AG09309 (cell line): Measurements from ENCODE around the gene NFXL1.

Source experiments
- DNase-seq: peaks from one replicate; pipeline ENCODE4 v3.0.0-alpha.2; 2010; ENCODE audit warnings: low read depth
- H3K4me3 ChIP-seq: 2 replicates; pipeline ENCODE4 v1.5.1; 2011; ENCODE audit warnings: mild to moderate bottlenecking, low read depth, low read length, moderate library complexity; ENCODE audit not compliant: control insufficient read depth
- CTCF ChIP-seq: IDR thresholded peaks from 2 replicates; pipeline ENCODE4 v1.5.1; 2011; ENCODE audit warnings: mild to moderate bottlenecking, low read depth, low read length, inconsistent platforms; ENCODE audit not compliant: insufficient read depth, control insufficient read depth; ENCODE audit errors: missing control alignments

The NFXL1 gene

GRCh38 chr4:47860305-47860704, 54.1 kb downstream of the NFXL1 start:
- no peak overlapping the region for H3K4me3 ChIP-seq
- DNase-seq: no peak
- no peak for TF ChIP-seq CTCF

GRCh38 chr4:47858006-47858405, 56.4 kb downstream of the NFXL1 start:
- H3K4me3 ChIP-seq: no peak overlapping the region
- no peak for DNase-seq
- TF ChIP-seq CTCF: no peak

GRCh38 chr4:47856713-47857112, 57.7 kb downstream of the NFXL1 start:
- no peak for TF ChIP-seq CTCF
- H3K4me3 ChIP-seq: no peak overlapping the region
- DNase-seq: no peak

GRCh38 chr4:47855350-47855749, 59.0 kb downstream of the NFXL1 start:
- DNase-seq: no peak
- no peak overlapping the region for H3K4me3 ChIP-seq
- no peak for TF ChIP-seq CTCF

- H3K4me3 ChIP-seq: no peak overlapping the region
- peak; percentile 45 for DNase-seq
- no peak for TF ChIP-seq CTCF
Measured at GRCh38 chr4:47852136-47852535, 62.2 kb downstream of the NFXL1 start.

- TF ChIP-seq CTCF: no peak
- H3K4me3 ChIP-seq: no peak overlapping the region
- DNase-seq: no peak
Measured at GRCh38 chr4:47849466-47849865, 64.9 kb downstream of the NFXL1 start.

GRCh38 chr4:47848041-47848440, 66.3 kb downstream of the NFXL1 start:
- TF ChIP-seq CTCF: no peak
- no peak overlapping the region for H3K4me3 ChIP-seq
- no peak for DNase-seq
